CD4-positive, alpha-beta T cell treated with Interleukin-6 at 100 ng/mL for 8 hours (primary cell): Measurements from ENCODE around the gene AHDC1.
"Not testable (repeated sequence)": the region's sequence is repeated elsewhere in the genome, so short reads cannot be mapped to it uniquely, and the experiment has no call there.

Experiments
- DNase-seq: peaks from one replicate; pipeline ENCODE4 v3.0.0-alpha.2; 2020; ENCODE audit warnings: mixed read lengths, low spot score

Gene AHDC1

GRCh38 chr1:27548858-27549719 lies 54.9 kb downstream of the AHDC1 start:
- DNase-seq: no peak

- no peak for DNase-seq
These were observed 55.6 kb downstream of the AHDC1 start for GRCh38 chr1:27548136-27548853.

GRCh38 chr1:27547220-27548116 lies 56.5 kb downstream of the AHDC1 start:
- DNase-seq: no peak

GRCh38 chr1:27545876-27546275 lies 58.1 kb downstream of the AHDC1 start:
- no peak for DNase-seq

- no peak for DNase-seq
These were observed 58.7 kb downstream of the AHDC1 start for GRCh38 chr1:27545271-27545670.

- DNase-seq: no peak
These were observed 59.1 kb downstream of the AHDC1 start for GRCh38 chr1:27544834-27545233.

- DNase-seq: no peak
These were observed 60.7 kb downstream of the AHDC1 start for GRCh38 chr1:27543284-27543683.

GRCh38 chr1:27542463-27543273 lies 61.3 kb downstream of the AHDC1 start:
- DNase-seq: no peak

- DNase-seq: no peak
These were observed 63.8 kb downstream of the AHDC1 start for GRCh38 chr1:27539901-27540861.

GRCh38 chr1:27538793-27539192 lies 65.2 kb downstream of the AHDC1 start:
- no peak for DNase-seq

GRCh38 chr1:27538305-27538676 lies 65.7 kb downstream of the AHDC1 start:
- not testable (repeated sequence) for DNase-seq

- no peak for DNase-seq
These were observed 67.2 kb downstream of the AHDC1 start for GRCh38 chr1:27536767-27537166.

- no peak for DNase-seq
These were observed 67.8 kb downstream of the AHDC1 start for GRCh38 chr1:27536010-27536757.

- no peak for DNase-seq
These were observed 68.6 kb downstream of the AHDC1 start for GRCh38 chr1:27535386-27535785.

GRCh38 chr1:27531959-27532685 lies 71.8 kb downstream of the AHDC1 start:
- DNase-seq: no peak

- no peak for DNase-seq
These were observed 73.8 kb downstream of the AHDC1 start for GRCh38 chr1:27530192-27530591.

GRCh38 chr1:27529704-27530018 lies 74.3 kb downstream of the AHDC1 start:
- DNase-seq: no peak

GRCh38 chr1:27528818-27529703 lies 74.9 kb downstream of the AHDC1 start:
- no peak for DNase-seq
